NCI-H146 treated with DMSO at 0.1 percent for 48 hours (cell line): ENCODE measurements around the gene RASSF4.
A peak's percentile ranks its signal among the peaks of the same experiment; 100 is the strongest.

Experiments used
- DNase-seq: peaks from one replicate; lab custom pipeline; 2025; ENCODE audit not compliant: unreplicated experiment; lab: John Stamatoyannopoulos, UW

The RASSF4 gene

GRCh38 chr10:44961931-44962750 lies 2.5 kb downstream of the RASSF4 start:
- DNase-seq: no peak

- no peak for DNase-seq
Observed at GRCh38 chr10:44962870-44963738, 3.5 kb downstream of the RASSF4 start.

- DNase-seq: no peak
Observed at GRCh38 chr10:44963772-44964633, 4.4 kb downstream of the RASSF4 start.

- DNase-seq: no peak
Observed at GRCh38 chr10:44965104-44965503, 5.5 kb downstream of the RASSF4 start.

GRCh38 chr10:44965651-44966097 lies 6.1 kb downstream of the RASSF4 start:
- DNase-seq: no peak

- no peak for DNase-seq
Observed at GRCh38 chr10:44966129-44966815, 6.7 kb downstream of the RASSF4 start.

GRCh38 chr10:44966816-44967509 lies 7.4 kb downstream of the RASSF4 start:
- no peak for DNase-seq

GRCh38 chr10:44967616-44968015 lies 8.0 kb downstream of the RASSF4 start:
- DNase-seq: no peak

GRCh38 chr10:44968091-44968490 lies 8.5 kb downstream of the RASSF4 start:
- DNase-seq: no peak

GRCh38 chr10:44968500-44969400 lies 9.1 kb downstream of the RASSF4 start:
- no peak for DNase-seq

GRCh38 chr10:44969854-44970253 lies 10.3 kb downstream of the RASSF4 start:
- DNase-seq: no peak

GRCh38 chr10:44970812-44971395 lies 11.3 kb downstream of the RASSF4 start:
- DNase-seq: no peak

- DNase-seq: no peak
Observed at GRCh38 chr10:44971434-44971833, 11.8 kb downstream of the RASSF4 start.

- DNase-seq: no peak
Observed at GRCh38 chr10:44971935-44972757, 12.5 kb downstream of the RASSF4 start.

GRCh38 chr10:44972874-44973306 lies 13.3 kb downstream of the RASSF4 start:
- DNase-seq: no peak

- DNase-seq: peak; percentile 50
Observed at GRCh38 chr10:44973323-44974081, 13.9 kb downstream of the RASSF4 start.
